Endothelial cell of umbilical vein (primary cell): ENCODE results near the gene STK24. TPM values are rescaled to one million over a fixed set of nuclear protein-coding genes. Genes with fewer than 3 reads are reported as not detected.

Experiments
- BruUV-seq: library from RNA; stranded (reverse); fragments of 400-500 nt; replicated peaks from 2 replicates; lab custom pipeline; 2021; lab: Mats Ljungman, UMichigan
- CTCF ChIA-PET: fragments of 300-600, 350-600 bp; sonication (Branson Sonifier 250); formaldehyde crosslinking; loops from one replicate; lab custom pipeline; 2021; ENCODE audit warnings: antibody characterized with exemption, inconsistent platforms; lab: Charles Lee
- POLR2A ChIA-PET: fragments of 300-600, 350-600 bp; sonication (Branson Sonifier 250); formaldehyde crosslinking; loops from one replicate; lab custom pipeline; 2021; ENCODE audit warnings: antibody characterized with exemption, inconsistent platforms; lab: Charles Lee
- DNase-seq: peaks from one replicate; pipeline ENCODE4 v3.0.0-alpha.2; 2011; ENCODE audit warnings: low read depth, low spot score
- FAIRE-seq: peaks from 2 replicates; lab custom pipeline; 2011; peaks lifted over from hg19 to GRCh38; lab: Jason Lieb, UNC
- H2AFZ ChIP-seq: 2 replicates; pipeline ENCODE4 v1.6.0; 2012; ENCODE audit warnings: low read depth, low read length, control low read depth, inconsistent platforms
- H3K27ac ChIP-seq: 2 replicates; pipeline ENCODE4 v1.5.1; 2011; ENCODE audit warnings: low read depth, mild to moderate bottlenecking, control low read depth, low read length, moderate library complexity; ENCODE audit not compliant: insufficient read depth
- H3K27me3 ChIP-seq, 2 experiments: 2 replicates each; pipeline versions ENCODE4 v1.6.0 to v1.6.1; 2011; ENCODE audit warnings: low read length in 2 of 2, mixed read lengths in 1 of 2; ENCODE audit not compliant: control insufficient read depth in 2 of 2, insufficient read depth in 2 of 2
- H3K36me3 ChIP-seq, 2 experiments: 2 replicates in 1 of 2; 3 replicates in 1 of 2; pipeline ENCODE4 v1.5.1; 2011; ENCODE audit warnings: low read length in 2 of 2, mild to moderate bottlenecking in 1 of 2, moderate library complexity in 1 of 2; ENCODE audit not compliant: control insufficient read depth in 2 of 2, insufficient read depth in 2 of 2; ENCODE audit errors: extremely low read depth in 1 of 2
- H3K4me1 ChIP-seq: 3 replicates; pipeline ENCODE4 v1.5.1; 2011; ENCODE audit warnings: mild to moderate bottlenecking, low read length; ENCODE audit not compliant: control insufficient read depth, insufficient read depth; ENCODE audit errors: extremely low read depth
- H3K4me2 ChIP-seq: 2 replicates; pipeline ENCODE4 v1.6.1; 2011; ENCODE audit warnings: low read length, control low read depth, mixed read lengths; ENCODE audit not compliant: insufficient read depth
- H3K4me3 ChIP-seq, 3 experiments: fragments of 200-600 bp in 1 of 3; sonication (generic), shearing (Covaris generic) in 1 of 3; replicated peaks in 1 of 3; 2 replicates each; pipeline ENCODE4 v1.5.1; 2011 to 2016; ENCODE audit warnings: control low read depth in 3 of 3, low read length in 3 of 3, mild to moderate bottlenecking in 2 of 3, inconsistent platforms in 1 of 3, low read depth in 1 of 3, moderate library complexity in 1 of 3; ENCODE audit not compliant: insufficient read depth in 1 of 3
- H3K79me2 ChIP-seq: 2 replicates; pipeline ENCODE4 v1.6.0; 2012; ENCODE audit warnings: low read length, inconsistent platforms; ENCODE audit not compliant: control insufficient read depth, insufficient read depth
- H3K9ac ChIP-seq: replicated peaks from 2 replicates; pipeline ENCODE3; 2011; ENCODE audit warnings: low read length, control low read depth; ENCODE audit not compliant: insufficient read depth; ENCODE audit errors: extremely low read depth
- H3K9me1 ChIP-seq: replicated peaks from 3 replicates; pipeline ENCODE4 v1.6.0; 2011; ENCODE audit warnings: mild to moderate bottlenecking, low read length; ENCODE audit not compliant: control insufficient read depth, insufficient read depth; ENCODE audit errors: extremely low read depth
- H3K9me3 ChIP-seq: replicated peaks from 2 replicates; pipeline ENCODE4 v1.5.1; 2012; ENCODE audit warnings: low read length, inconsistent platforms; ENCODE audit not compliant: control insufficient read depth, insufficient read depth
- H4K20me1 ChIP-seq: replicated peaks from 2 replicates; pipeline ENCODE3; 2011; ENCODE audit warnings: mild to moderate bottlenecking, low read length; ENCODE audit not compliant: control insufficient read depth, insufficient read depth; ENCODE audit errors: extremely low read depth
- EZH2 ChIP-seq: IDR thresholded peaks from 2 replicates; pipeline ENCODE4 v1.6.1; 2012; ENCODE audit warnings: borderline replicate concordance, low read depth, mild to moderate bottlenecking, moderate library complexity, low read length, inconsistent platforms; ENCODE audit not compliant: severe bottlenecking
- FOS ChIP-seq: IDR thresholded peaks from 2 replicates; pipeline ENCODE4 v1.6.1; 2011; ENCODE audit warnings: mild to moderate bottlenecking, low read length, moderate library complexity, borderline replicate concordance; ENCODE audit not compliant: insufficient read depth
- GATA2 ChIP-seq: IDR thresholded peaks from 2 replicates; pipeline ENCODE4 v1.7.0; 2011; ENCODE audit warnings: low read depth, mild to moderate bottlenecking, moderate library complexity, mixed read lengths, low read length; ENCODE audit not compliant: insufficient read length, insufficient read depth
- JUN ChIP-seq: IDR thresholded peaks from 2 replicates; pipeline ENCODE4 v1.6.1; 2011; ENCODE audit warnings: borderline replicate concordance, low read depth; ENCODE audit not compliant: insufficient read length, insufficient read depth
- MYC ChIP-seq: IDR thresholded peaks from one replicate; pipeline ENCODE4 v1.6.1; 2011; ENCODE audit warnings: mild to moderate bottlenecking, low read depth, low read length
- POLR2A ChIP-seq: IDR thresholded peaks from 2 replicates; pipeline ENCODE4 v1.6.1; 2012; ENCODE audit warnings: low read depth, mild to moderate bottlenecking, control low read depth, low read length
- POLR2AphosphoS5 ChIP-seq: IDR thresholded peaks from 2 replicates; pipeline ENCODE4 v1.6.1; 2012; ENCODE audit warnings: low read depth, mild to moderate bottlenecking, control low read depth, low read length, moderate library complexity; ENCODE audit not compliant: insufficient read depth
- dilution Hi-C: fragments of 300-500 bp; cut with MboI; formaldehyde crosslinking; loops from one replicate; pipeline ENCODE4 v1.15.0; 2019; ENCODE audit warnings: low sequenced_read_pairs; ENCODE audit not compliant: extremely low pct_ligation_motif_present
- intact Hi-C: fragments of 100-400 bp; cut with micrococcal nuclease; formaldehyde crosslinking; loops from one replicate; pipeline ENCODE4 v1.10.0; 2022
- polyA plus RNA-seq, 4 experiments: library from polyadenylated mRNA; depleted of rRNA in 3 of 4; stranded (reverse) in 3 of 4; unstranded in 1 of 4; fragments of >200 nt; gene quantifications; 2 replicates each; pipeline versions ENCODE4 v1.2.1 to v1.2.3, GENCODE V29; 2011 to 2012; ENCODE audit warnings: missing spikeins in 1 of 4
- total RNA-seq: library from RNA; stranded (reverse); gene quantifications from 2 replicates; pipeline ENCODE4 v1.2.3, GENCODE V29; 2021
- TF ChIP-seq, protein P1 (sequence below): IDR thresholded peaks from 2 replicates; pipeline ENCODE4 v1.6.1; 2011; ENCODE audit not compliant: insufficient read depth, insufficient read length
- TF ChIP-seq, protein P2 (sequence below), 2 donors: IDR thresholded peaks; 1 replicate in 1 of 2; 2 replicates in 1 of 2; pipeline ENCODE4 v1.5.1; 2011; ENCODE audit warnings: low read length in 2 of 2, mild to moderate bottlenecking in 2 of 2, moderate library complexity in 2 of 2, control low read depth in 1 of 2, inconsistent platforms in 1 of 2, low read depth in 1 of 2; ENCODE audit not compliant: insufficient read depth in 1 of 2; ENCODE audit errors: extremely low read depth in 1 of 2

Gene STK24
- total and polyA plus RNA-seq, 2 donors (not counting 3 experiments of a cell fraction or from before 2014, with no cell fraction given), result 43.3 to 100 TPM

DNA sequence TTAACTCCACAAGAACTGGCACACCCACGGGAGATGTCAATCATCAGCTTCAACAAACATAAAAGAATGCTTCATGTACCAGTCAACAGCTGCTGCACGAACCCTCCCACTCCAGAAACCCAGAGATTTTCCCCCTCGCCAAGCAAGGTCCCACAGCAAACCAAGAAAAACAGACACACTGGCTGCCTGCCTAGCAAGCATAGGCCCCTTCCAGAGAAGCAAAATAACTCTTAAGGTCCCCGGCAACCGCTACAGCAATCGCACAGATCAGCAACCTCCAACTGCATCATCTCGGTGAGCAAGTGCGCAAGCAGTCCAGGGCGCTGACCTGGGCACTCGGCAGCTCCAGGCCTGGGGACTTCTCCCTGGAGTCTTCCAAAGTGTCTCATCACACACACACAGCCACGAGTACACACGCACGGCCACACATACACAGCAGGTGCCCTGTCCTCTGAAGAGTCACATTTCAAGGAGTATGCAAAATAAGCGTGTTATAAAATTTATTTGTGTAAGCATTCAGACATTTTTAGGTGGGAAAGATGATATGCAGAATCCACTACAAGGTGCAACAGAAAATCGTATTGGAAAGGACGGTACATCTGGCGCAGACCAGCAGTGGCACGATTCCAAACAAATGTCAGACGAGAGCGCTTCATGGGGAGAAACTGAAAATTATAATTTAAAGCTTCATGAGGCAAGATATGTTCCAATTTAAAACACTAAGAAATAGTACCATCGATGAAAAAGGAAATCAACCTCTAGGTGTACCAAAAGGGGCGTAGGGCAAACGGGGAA, 125.0 kb downstream of the STK24 start:
- FAIRE-seq (no peak), DNase-seq (no peak)
- dilution Hi-C loops (no loop called here), intact Hi-C loops (no loop called here)
- no peaks in the 10 kb centered on the region for H3K4me1 ChIP-seq
- no peaks in the 10 kb centered on the region for H3K79me2 ChIP-seq
- peaks cover 6 to 33% of the 10 kb centered on the region in 2 experiments for H3K36me3 ChIP-seq
- no peak for TF ChIP-seq POLR2A
- TF ChIP-seq GATA2, result no peak
- no peak for TF ChIP-seq FOS
- no peak for TF ChIP-seq MYC
- no peak for TF ChIP-seq POLR2AphosphoS5
- TF ChIP-seq, protein P1, sequence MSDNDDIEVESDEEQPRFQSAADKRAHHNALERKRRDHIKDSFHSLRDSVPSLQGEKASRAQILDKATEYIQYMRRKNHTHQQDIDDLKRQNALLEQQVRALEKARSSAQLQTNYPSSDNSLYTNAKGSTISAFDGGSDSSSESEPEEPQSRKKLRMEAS, result no peak
- TF ChIP-seq, protein P2, sequence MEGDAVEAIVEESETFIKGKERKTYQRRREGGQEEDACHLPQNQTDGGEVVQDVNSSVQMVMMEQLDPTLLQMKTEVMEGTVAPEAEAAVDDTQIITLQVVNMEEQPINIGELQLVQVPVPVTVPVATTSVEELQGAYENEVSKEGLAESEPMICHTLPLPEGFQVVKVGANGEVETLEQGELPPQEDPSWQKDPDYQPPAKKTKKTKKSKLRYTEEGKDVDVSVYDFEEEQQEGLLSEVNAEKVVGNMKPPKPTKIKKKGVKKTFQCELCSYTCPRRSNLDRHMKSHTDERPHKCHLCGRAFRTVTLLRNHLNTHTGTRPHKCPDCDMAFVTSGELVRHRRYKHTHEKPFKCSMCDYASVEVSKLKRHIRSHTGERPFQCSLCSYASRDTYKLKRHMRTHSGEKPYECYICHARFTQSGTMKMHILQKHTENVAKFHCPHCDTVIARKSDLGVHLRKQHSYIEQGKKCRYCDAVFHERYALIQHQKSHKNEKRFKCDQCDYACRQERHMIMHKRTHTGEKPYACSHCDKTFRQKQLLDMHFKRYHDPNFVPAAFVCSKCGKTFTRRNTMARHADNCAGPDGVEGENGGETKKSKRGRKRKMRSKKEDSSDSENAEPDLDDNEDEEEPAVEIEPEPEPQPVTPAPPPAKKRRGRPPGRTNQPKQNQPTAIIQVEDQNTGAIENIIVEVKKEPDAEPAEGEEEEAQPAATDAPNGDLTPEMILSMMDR (IDR thresholded peaks at IDR 0.05; ENCODE audit: extremely low read depth in 1 of 2, insufficient read depth in 1 of 2, low read depth in 1 of 2, low read length in 2 of 2), result no peak
- no peak for TF ChIP-seq EZH2
- TF ChIP-seq JUN, result no peak
- H3K9me3 ChIP-seq, result no peaks in the 10 kb centered on the region
- BruUV-seq, result no TSS peak
- no peak overlapping the region for H3K9ac ChIP-seq
- no peak overlapping the region for H3K4me2 ChIP-seq
- ChIA-PET POLR2A (interaction anchor here (1.8 kb wide), 1 partner anchor 126 kb away, joined by 4 read pairs; no protein-coding TSS in a partner anchor), CTCF (interaction anchor here (0.8 to 3.0 kb wide), 6 partner anchors 14 to 221 kb away, joined by 3 to 19 read pairs (median 5); no protein-coding TSS in a partner anchor)
- no peaks in the 10 kb centered on the region for H4K20me1 ChIP-seq
- no peaks in the 10 kb centered on the region for H3K27me3 ChIP-seq
- no peak overlapping the region for H3K27ac ChIP-seq
- no peak overlapping the region for H3K4me3 ChIP-seq
- no peaks in the 10 kb centered on the region for H3K9me1 ChIP-seq
- no peak overlapping the region for H2AFZ ChIP-seq
